Stimulated activated CD4-positive, alpha-beta T cell treated with anti-CD3 and anti-CD28 coated beads, Interleukin-12 subunit alpha, Interleukin-12 subunit beta, amount 100 ng/mL, for 48 hours (primary cell): ENCODE results near the gene ETV5.
"Not testable (repeated sequence)": the region's sequence is repeated elsewhere in the genome, so short reads cannot be mapped to it uniquely, and the experiment has no call there.

Experiments
- DNase-seq, 3 donors: peaks; one replicate each; pipeline ENCODE4 v3.0.0-alpha.2; 2020; ENCODE audit warnings: low read depth in 2 of 3, low spot score in 1 of 3

Gene ETV5

DNA sequence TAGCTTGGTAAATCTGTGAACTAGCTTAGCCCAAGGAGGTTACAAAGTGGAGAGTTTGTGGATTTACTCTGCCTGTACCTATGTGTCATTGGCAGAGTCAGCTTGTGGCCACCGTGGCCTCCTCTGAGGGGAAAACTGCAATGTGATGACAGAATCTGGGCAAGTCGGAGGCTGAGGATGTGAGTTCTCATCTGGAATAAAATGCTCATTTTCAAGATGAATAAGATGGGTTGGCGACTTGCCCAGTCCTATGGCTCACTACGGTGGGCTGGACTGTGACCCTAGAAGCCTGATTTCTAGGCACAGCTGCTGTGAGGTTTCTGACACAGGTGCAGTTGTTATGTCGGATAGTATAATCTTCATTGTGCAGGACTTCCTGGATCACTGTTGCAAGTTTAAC lies 83.7 kb downstream of the ETV5 start:
- peak; percentile 31 to 57 (median 57) for DNase-seq

DNA sequence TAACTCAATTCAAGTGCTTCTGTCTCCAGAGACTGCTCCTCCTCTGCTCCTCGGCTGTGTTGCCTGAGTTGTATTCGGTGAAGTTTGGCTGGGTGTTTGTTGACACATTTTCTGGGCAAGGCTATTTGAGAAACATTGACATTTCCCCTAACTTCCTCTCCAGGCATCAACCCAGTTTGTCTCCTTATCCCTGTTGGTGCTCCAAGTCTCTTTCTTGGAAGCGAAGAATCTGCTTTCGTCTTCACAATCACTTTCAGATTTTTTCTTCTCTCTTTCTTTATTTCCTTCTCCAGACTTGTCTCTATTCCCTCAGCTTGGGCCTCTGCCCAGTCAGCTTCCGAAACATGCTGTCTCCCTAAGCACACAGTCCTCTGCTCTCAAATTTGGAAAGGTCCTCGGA lies 84.7 kb downstream of the ETV5 start:
- DNase-seq: no peak

DNA sequence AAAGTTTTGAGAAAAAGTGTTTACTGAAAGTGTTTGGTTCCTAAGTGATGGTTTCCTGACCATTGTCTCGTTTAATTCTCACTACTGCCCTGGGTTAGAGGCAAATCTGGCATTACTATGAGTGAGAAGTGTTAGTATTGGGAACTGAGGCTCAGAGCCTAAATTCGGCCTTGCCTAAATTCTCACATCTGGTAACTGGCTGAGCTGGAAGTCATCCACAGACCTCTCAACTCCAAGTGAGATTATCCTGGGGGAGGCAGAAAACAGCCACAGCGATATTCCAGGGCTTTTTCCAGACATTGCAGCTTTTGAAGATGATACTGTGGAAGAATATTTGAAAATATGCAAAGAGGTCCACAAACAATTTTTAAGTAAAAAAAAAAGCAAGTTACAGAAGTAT lies 86.0 kb downstream of the ETV5 start:
- no peak for DNase-seq

DNA sequence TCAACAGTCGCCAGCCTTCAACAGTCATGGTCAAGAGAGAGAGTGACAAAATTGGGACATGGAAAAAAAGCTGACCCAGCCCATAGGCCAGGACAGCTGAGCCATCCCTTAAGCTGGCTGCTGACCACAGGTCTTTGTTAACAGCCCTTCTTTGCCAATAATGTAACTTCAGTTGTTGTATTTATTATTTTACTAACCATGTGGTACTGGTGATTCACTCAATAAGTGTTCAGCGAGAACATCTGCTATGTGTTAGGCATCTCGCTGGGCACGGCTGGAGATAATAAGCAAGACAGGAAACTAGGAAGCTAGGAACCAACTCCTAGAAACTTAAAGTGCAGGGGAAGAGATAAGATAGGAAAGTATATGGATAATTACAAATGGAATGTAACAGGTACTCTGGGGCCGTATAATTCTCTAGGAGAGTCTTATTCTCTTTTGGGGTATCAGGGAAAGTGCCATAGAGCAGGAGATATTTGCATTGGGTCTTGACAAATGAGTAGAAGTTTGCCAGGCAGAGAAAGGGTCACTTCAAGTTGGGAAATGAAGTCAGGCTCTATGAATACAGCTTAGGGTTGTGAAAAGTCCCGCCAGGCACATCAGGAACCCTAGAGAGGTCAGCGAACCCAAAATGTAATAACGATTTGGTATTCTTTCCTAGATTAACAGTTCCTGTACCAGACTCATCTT lies 87.1 kb downstream of the ETV5 start:
- no peak for DNase-seq

DNA sequence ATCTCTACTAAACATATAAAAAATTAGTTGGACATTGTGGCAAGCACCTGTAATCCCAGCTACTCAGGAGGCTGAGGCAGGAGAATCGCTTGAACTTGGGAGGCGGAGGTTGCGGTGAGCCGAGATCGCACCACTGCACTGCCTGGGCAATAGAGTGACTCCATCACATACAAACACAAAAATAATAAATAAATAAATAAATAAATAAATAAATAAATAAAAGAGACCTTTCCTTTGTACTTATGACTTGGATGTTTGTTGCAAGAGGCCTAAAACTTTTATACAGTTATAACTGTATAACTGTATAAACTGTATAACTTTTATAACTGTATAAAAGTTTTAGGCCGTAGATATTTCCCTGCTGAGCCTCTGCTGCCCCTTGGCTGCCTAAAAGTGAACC lies 87.6 kb downstream of the ETV5 start:
- not testable (repeated sequence) for DNase-seq

DNA sequence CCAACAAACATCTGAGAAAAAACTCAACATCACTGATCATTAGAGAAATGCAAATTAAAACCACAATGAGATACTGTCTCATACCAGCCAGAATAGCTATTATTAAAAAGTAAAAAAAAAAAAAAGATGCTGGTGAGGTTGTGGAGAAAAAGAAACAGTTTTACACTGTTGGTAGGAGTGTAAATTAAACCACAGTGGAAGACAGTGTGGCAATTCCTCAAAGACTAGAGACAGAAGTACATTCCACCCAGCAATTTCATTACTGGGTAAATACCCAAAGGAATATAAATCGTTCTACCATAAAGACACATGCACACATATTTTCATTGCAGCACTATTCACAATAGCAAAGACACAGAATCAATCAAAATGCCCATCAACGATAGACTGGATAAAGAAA lies 89.6 kb downstream of the ETV5 start:
- not testable (repeated sequence) for DNase-seq

DNA sequence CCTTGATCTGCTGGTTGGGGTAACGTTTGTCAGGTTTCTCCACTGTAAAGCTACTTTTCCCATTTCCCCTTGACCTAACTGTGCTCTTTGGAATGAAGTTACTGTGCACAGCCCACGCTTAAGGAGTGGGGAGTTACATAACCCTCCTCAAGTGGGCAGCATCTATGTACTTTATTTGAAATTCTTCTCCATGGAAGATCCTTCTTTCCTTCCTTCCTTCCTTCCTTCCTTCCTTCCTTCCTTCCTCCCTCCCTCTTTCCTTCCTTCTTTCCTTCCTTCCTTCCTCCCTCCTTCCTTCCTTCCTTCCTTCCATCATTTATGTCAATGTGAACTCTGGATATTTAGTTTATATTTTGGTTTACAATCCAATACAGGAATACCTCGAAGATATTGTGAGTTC lies 94.0 kb downstream of the ETV5 start:
- no peak for DNase-seq

DNA sequence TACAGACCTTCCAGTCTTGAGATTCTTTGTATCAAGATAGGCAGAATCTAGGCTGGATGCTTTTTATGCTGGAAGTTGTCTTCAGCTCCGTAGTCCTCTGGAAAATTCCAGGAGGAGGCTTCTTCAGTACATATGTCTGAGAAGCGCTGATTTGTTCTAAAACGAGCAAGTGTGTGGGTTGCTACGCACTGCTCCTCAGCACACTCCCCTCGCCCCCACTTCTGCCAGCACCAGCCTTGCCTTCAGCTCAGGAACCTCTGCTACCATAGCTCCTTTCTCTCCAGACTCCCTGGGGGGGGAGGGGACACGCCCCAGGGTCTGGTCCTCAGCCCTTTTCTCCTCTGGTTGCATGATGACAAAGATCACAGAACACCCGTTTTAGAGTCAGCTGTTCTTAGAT lies 95.6 kb downstream of the ETV5 start:
- no peak for DNase-seq

DNA sequence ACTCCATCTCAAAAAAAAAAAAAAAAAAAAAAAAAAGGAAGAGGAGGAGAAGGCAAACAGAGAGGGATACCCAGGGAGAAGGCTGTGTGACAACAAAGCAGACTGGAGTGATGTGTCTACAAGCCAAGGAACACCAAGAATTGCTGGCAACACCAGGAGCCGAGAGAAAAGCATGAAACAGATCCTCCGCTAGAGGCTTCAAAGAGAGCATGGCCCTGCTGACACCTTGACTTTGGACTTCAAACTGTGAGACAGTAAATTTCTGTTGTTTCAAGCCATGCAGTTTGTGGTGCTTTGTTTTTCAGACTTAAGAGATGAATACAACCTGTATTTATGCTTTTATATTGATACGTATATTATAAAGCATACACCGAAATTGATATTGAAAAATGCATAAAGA lies 96.8 kb downstream of the ETV5 start:
- no peak for DNase-seq

DNA sequence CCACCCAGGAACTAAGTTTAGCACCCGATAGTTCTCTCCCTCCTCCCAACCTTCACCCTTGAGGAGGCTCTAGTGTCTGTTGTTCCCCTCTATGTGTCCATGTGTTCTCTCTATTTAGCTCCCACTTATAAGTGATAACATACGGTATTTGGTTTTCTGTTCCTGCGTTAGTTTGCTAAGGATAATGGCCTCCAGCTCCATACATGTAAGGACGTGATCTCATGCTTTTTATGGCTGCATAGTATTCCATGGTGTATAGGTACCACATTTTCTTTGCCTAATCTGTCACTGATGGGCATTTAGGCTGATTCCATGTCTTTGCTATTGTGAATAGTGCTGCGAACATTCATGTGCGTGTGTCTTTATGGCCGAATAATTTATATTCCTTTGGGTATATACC lies 104.2 kb downstream of the ETV5 start:
- no peak for DNase-seq

DNA sequence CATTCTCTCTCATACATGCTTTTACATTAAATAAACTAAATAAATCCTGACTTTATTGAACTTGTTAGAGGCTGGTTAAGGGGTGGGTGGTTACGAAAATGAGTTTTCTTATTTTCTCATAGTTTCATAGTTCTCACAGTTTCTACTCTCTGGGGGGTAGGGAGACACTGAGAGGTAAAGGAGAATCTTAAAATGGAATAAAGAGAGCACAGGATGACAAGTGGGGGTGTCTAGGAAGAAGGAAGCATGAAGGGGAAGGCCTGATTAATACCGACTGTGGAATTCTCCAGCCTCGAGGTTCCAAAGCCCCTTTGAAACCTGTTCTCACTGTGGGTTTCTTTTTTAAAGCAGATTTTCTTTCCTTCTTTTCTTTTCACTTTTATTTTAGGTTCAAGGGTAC lies 104.7 kb downstream of the ETV5 start:
- DNase-seq: no peak

DNA sequence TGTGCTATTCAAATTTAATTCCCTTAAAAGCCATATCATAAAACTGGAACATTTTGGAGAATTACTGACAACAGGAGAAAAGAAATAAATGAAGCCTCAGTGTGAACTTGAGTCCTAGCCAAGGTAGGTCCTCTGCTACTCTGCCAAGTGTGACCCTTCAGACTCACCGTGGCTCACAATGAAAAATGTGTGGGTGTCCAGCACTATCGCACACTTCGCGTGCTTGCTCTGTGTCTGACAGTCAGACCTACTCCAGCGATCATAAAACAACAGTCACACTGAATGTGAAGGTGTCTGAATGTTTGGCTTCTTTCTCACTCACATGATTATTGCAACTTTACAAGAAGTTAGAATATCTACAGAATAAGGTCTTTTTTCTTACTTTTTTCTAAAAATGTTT lies 105.3 kb downstream of the ETV5 start:
- no peak for DNase-seq

DNA sequence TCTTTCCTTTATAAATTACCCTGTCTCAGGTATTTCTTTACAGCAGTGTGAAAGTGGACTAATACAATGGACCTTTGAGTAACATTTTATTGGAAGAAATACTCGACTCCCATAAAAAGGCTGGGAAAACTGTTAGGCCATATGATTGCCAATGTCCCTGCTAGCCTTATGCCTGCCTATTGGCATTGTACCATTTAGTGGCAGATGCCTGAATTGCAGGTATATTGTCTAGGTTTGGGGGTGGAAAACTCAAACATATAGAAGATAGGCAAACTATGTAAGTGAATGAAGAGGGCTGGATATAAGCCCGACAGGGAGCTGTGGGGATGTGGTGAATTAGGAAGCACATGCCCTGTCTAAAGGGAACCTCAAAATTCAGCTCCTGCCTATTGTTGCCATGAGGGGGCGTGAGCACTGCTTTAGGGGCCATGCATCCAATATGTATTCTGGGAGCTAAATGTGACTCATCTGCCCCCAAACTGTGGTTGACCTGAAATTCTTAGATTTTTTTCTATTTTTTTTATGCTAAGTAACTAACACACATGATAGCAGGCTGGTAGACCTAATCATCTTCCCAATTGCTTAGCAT lies 105.9 kb downstream of the ETV5 start:
- DNase-seq: no peak

DNA sequence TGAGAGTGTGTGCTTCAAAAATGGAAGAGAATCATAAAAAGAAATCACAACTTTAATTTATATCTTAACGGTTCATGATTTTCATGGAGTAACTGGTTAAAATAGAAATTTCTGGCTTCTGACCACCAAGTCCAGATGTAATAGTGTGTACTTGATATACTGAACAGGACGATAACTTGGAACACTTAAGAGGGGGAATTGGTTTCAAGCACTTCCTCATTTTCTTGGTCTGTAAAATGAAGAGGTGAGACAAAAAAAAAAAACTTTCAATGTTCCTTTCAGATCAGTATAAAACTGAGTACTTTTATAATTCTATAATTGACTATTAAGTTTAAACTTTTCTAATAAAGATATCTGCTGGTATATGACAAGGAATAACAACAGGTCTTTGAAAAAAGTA lies 107.0 kb downstream of the ETV5 start:
- no peak for DNase-seq

DNA sequence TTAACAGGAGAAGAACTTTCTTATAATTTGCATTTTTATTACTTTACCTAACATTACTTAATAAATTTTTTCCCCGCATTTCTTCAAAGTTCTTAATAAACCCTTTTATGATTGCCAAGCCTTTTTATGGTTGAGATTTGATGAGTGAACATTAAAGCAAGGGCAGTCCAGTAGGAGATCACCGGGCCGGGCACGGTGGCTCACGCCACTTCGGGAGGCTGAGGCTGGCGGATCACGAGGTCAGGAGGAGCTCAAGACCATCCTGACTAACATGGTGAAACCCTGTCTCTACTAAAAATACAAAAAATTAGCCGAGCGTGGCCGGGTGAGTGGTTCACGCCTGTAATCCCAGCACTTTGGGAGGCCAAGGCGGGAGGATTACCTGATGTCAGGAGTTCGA lies 109.7 kb downstream of the ETV5 start:
- DNase-seq: no peak

DNA sequence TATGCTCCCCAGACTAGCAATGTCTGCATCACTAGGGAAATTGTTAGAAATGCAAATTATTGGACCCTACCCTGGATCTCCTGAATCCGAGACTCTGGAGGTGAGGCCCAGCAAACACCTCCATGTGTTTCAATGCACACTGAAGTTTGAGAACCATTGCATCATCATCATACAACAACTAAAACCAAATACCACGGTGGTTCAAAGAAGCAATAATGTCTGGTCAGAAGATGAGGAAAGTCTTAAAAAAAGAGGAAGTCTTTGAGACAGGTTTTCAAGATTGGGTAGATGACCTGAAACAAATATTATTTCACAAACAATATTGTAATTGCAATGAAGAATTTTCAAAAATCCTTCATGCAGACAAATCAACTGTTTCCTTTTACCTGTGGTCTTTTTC lies 110.8 kb downstream of the ETV5 start:
- no peak for DNase-seq

DNA sequence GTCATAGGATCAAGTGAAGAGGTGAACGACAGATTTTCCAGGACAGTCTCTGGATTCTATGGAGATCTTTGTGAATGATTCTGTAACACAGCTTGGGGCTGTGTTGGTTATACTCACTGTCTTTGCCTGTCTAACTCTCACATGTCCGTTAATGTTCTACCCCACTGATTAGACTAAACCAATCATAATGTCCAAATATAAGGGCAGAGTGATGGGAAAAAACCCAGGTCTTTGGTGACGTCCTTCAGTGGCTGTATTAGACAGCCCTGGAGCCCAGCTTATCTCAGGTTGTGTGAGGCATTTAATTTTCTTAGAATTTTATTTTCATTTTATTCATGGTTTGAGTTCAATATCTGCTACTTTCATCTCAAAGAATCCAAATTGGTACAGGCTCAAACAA lies 111.8 kb downstream of the ETV5 start:
- DNase-seq: no peak
